ENCODE results near the gene SNX11. TPM values are rescaled to one million over a fixed set of nuclear protein-coding genes. Genes with fewer than 3 reads are reported as not detected.

Gene SNX11
- total and polyA plus RNA-seq, 2 of the 8 experiments (the other 6 are each of a cell fraction or from before 2014, with no cell fraction given): 21.1 to 21.4 TPM

GRCh38 chr17:48121923-48122664 is 14.5 kb downstream of the SNX11 start (continued):
- TF ChIP-seq MAX (IDR thresholded peaks at IDR 0.05) (no peak), TAF7 (optimal IDR thresholded peaks at IDR 0.05; ENCODE audit: borderline replicate concordance, low read depth, low read length) (no peak), CHD2 (IDR thresholded peaks at IDR 0.05; ENCODE audit: low read length) (no peak)
